ENCODE measurements around the gene FADS2.

The FADS2 gene

DNA sequence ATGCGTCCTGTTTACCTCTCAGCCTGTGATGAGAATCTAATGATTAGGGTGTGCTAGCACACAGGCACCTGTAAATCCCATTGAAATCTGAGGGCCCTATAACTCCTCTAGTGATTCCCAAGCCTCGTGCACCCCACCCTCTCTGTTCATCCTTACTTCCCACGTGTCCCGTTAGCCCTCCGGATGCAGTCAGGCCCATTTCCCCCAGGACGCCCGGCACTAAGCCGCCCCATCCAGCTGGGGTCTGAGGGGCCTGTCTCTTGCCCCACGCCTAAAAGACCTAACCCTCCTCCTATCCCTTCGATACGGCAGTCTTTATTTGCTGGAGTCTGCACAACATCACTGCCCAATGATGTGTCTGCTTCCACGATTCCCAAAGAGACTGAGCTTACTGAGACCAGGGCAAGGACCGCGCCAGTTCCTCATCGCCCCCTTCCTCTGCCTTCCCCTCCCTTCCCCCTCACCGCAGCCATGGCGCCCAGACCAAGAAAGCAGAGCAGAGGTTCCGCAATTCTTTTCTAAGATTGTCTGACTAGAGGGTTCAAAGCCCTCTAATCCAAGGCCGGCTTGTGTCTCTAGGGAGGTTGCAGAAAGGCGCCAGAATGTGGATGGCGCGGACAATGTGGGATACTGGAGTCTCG is 1.1 kb upstream of the FADS2 start:
- DNase-seq (ENCODE audit: low spot score): no peak

DNA sequence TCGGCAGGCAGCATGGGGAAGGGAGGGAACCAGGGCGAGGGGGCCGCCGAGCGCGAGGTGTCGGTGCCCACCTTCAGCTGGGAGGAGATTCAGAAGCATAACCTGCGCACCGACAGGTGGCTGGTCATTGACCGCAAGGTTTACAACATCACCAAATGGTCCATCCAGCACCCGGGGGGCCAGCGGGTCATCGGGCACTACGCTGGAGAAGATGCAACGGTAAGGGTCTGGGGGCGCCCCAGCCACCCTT is 204 bp downstream of the FADS2 start:
- DNase-seq (ENCODE audit: low spot score): no peak

DNA sequence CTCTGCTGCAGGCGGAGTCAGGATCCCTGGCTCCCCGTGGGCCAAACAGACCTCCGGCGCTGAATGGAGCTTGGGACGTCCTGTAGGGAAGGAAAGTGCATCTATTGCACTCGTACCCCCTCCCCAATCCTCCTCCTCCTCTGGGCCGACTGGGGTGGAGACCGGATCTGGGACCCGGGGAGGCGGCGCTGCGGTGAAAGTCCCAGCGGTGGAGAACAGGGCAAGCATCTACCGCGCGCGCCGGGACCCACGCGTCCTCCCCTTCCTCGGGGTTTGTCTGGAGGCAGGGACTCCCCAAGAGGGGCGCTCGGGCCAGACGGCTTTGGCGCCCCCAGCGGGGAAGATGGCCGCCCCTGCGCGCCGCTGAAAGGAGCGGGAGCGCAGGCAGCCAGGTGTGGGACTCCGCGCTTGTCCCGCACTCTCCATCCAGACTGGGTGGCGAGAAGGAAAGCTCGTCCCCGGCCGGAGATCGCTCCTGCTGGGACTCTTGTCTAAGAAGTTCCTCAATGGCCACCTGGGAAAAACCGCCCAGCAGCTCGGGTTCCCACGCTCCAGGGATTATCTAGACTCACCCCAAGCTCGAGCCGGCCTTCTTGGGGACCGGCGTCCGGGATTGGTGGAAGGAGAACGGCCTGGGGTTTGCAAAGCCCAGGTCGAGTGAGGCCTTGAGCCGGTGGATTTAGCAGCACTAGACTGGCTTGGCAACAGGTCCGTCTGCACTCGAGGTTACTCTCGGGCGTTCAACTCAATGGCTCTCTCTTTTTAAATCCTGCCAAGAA is 718 bp downstream of the FADS2 start:
- no peak for DNase-seq (ENCODE audit: low spot score)

DNA sequence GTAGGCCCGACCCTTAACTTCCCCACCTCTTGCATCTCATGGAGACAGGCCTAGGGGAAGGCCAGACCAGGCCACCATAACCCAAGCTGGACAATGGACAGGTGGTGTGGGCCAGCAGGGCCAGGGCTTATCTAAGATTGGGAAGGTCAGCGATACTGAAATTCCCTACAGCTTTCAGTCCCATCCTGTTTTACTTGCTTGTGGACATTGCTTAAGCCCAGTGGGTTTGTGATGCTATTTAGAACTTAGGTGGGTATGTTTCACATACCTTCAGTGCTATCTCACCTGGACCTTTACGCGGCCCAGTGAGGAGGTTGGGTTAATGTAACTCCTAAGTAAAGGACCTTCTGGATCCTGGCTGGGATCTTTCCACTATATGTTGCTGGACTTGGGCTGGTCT is 1.7 kb downstream of the FADS2 start:
- no peak for DNase-seq (ENCODE audit: low spot score)

DNA sequence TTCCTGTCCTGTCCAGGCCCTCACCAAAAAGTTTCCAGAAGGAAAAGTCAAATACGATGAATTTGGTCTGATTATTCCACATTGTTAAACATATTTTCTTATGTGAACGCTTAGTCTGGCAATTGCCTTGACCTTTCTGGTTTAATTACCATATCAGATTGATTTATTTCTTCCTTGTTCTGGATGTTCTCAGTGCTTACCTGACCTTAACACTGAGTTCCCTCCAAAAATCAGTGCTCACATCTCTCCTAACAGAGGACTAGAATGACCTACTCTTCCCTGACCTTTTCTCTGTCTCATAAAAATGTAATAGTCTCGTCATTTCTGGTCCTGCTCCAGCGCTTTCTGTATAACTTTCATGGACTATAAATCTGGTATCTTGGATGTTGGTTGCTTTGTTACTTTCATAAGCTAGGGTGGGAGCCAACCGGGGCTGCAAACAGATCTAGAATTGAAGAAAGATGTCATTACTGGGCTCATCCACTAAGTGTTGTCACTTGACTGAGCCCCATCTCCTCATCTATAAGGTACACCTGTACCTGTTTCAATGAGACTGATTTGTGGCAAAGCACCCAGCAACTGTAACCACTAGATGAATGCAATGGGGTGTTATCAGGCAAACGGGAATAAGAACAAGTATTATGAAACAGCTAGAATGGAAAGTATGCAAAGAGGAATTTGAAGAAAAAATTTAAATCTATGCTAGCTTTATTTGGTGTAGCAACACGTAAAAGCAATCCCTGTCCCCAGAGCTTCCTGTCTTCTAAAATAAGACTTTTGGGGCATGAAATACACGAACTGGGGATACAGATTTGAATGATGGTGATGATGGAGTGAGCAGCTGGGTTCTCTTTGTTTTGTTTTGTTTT is 2.4 kb downstream of the FADS2 start:
- DNase-seq (ENCODE audit: low spot score): no peak

DNA sequence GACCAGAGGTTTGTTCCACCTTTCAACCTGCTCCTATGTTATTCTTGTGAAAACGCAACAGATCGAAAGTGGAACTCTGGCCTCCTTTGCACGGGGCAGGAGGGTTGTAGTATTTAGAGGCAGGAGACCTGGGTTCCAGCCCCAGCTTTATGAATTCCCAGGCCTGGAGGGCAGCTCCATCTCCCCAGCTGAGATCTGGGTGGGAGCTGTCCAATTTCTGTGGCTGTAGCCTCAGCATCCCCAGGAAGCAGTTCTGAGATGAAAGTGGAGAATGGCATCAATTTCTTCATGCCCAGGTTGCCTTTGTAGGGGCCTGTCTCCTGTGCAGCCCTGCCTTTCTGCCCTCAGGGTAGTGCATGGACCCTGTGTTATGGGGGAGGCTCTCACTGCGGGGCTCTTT is 4.1 kb downstream of the FADS2 start:
- no peak for DNase-seq (ENCODE audit: low spot score)

DNA sequence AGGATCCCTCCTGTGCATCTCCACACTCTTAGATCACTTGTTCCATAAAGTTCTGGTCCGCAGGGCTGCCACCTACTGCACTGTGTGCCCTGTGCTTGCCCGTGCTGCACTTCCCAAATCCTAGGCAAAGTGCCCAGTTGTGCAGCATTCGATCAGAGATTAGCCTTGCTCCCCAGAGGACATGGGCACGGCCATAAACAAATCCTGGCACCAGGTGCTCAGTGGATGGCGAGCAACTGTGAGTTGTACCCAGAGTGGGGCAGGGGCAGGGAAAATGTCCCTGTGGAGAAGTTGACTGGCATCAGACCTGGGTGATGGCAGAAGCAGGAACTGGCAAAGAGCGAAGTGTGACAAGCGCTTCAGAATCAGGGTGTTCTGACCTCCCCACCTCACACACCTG is 4.7 kb downstream of the FADS2 start:
- no peak for DNase-seq (ENCODE audit: low spot score)

DNA sequence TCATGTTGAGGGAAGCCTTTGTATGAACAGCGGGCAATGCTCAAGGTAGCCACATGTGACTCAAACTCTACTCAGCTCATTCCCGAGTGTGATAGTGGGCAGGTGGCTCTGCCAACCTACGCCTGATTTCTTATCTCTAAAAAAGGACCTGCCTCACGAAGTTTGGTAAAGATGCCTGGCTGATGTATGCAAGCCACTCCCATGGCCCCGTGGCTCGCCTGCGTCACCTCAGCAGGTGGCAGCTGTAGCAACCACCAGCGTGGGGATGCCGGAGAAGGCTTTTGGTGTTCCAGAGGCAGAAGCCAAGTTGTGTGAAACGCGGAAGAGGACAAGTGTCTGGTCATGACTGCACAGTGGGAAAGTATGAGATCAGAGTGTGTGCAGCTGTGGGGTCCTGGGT is 5.4 kb downstream of the FADS2 start:
- DNase-seq (ENCODE audit: low spot score): no peak

DNA sequence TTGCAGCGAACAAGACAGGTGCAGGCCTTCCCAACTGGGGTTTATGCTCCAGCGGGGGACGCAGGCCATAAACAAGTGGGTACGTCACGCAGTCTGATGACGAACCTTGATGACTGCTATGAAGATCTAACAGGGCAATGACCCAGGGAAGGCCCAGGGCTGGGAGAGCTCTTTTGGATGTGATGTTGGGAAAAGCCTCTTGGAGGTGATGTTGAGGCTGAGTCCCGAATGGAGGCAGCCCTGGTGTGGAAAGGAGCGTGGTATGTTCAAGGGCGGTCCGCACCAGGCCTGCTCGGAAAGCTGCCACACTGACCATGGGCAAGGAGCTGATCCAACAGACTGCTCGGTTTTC is 5.8 kb downstream of the FADS2 start:
- DNase-seq (ENCODE audit: low spot score): no peak

DNA sequence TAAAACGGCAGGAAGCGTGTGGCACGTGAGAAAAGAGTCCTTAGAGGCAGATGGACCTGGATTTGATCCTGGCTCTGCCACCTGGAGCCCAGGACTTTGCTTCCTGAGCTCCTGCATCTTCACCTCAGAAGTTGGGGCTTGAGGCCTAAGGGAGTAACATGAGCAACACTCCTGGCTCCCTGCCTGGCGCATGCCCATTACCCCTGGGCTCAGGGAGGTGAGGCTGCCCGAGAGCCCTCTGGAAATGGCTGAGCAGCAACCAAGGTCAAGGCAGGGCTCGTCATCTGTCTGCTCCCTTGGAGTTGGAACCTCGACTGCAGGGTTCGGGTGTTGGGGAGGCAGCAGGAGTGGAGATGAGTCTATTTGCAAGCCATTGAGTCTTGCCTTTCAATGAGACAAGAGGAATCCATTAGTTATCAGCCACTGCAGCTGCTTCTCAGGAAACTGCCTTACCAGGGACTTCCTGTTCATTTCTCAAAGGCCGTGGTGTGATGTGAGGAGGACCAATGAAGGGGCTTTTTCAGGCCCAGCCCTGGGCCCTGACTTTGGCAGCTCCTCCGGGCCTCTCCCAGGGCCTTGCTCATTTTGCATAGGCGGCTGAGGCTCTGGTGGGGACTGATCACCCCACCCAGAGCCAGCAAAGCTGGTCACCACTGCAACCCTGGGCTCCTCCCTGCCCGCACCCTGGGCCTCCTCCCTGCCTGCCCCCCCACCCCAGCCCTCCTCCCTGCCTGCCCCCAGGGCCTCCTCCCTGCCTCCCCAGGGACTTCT is 6.4 kb downstream of the FADS2 start:
- DNase-seq (ENCODE audit: low spot score): peak; percentile 45

DNA sequence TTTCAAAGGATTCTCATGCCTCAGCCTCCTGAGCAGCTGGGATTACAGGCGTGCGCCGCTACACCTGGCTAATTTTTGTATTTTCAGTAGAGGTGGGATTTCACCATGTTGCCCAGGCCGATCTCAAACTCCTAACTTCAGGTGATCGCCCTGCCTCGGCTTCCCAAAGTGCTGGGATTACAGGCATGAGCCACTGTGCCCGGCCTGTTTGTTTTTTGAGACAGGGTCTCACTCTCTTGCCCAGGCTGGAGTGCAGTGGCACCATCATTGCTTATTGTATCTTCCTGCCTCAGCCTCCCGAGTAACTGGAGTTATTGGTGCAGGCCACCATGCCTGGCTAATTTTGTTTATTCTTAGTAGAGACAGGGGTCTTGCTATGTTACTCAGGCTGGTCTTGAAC is 8.1 kb downstream of the FADS2 start:
- DNase-seq (ENCODE audit: low spot score): no peak

DNA sequence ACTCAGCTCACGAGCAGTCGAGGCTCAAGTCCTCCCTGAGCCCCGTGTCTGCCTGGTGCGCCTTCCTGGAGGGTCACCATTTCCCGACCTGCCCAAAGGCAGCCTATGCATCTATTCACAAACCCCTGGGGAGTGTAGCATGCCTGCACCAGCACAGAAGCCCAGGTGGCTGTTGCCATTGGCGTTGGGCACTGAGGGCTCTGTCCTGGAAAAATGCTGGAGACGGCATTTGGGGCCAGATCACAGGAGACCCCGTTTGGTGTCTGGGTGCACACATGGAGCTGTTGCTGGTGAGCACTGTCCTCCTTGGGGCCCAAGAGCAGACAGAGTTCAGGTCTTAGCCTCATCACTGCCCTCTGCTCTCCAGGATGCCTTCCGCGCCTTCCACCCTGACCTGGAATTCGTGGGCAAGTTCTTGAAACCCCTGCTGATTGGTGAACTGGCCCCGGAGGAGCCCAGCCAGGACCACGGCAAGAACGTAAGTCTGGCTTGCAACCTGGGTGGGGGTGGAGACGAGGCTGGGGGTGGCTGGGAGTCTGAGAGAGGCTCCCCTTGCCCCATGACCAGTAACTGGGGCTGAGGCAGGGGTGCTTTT is 9.4 kb downstream of the FADS2 start:
- no peak for DNase-seq (ENCODE audit: low spot score)

DNA sequence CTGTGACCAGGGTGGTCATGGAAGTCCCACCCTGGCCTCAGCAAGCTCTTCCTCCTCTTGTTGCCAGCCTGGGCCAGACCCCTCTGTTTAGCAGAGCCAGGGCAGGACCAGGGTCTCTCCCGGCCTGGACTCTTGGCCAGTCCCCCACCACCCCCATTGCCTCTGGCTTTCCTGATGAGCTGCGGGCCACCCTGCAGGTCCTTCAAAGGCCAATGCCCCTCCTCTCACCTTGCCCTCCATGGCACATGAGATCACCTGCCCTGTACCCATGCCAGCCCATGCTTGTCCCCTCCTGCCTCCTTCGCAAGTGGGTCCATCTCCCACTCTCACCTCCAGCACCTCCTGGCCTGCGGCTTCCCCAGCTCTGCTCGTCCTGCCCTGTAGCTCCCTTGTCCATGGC is 10.4 kb downstream of the FADS2 start:
- DNase-seq (ENCODE audit: low spot score): no peak

DNA sequence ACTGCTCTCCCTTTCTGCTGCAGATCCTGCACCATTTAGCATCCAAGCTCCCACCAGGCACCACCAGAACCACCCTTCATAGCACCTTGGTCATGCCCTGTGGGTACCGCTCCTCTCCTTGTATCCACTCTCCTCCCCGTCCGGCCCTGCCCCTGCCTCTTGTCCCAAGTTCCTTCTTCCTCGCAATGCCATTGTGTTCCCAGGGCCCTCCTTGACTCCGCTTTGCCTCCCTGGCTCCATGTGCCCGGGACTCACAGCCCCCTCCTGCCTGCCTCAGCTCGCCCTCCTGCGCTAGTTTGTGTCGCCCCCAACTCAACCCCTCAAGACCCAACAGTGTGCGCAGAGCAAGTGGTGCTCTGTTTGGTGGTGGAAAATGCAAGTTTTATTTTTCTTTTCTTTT is 10.8 kb downstream of the FADS2 start:
- no peak for DNase-seq (ENCODE audit: low spot score)

DNA sequence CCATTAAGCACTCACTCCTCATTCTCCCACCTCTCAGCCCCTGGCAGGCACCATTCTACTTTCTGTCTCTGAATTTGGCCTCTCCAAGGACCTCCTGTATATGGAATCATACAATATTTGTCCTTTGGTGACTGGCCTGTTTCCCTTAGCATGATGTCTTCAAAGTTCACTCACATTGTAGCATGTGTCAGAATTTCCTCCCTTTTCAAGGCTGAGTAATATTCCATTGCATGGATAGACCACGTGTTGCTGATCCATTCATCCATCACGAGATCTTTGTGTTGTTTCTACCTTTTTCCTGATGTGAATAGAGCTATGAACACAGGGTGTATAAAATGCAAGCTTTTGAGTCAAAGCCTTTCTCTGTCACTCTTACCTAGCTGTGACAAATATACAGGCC is 11.6 kb downstream of the FADS2 start:
- DNase-seq (ENCODE audit: low spot score): no peak

DNA sequence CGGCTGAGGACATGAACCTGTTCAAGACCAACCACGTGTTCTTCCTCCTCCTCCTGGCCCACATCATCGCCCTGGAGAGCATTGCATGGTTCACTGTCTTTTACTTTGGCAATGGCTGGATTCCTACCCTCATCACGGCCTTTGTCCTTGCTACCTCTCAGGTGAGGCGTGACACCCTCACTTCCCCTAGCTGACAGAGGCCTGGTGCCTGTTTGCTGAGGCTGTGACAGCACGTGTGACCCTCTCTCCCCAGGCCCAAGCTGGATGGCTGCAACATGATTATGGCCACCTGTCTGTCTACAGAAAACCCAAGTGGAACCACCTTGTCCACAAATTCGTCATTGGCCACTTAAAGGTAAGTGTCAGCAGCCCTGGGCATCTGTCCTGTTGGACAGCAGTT is 12.3 kb downstream of the FADS2 start:
- no peak for DNase-seq (ENCODE audit: low spot score)

DNA sequence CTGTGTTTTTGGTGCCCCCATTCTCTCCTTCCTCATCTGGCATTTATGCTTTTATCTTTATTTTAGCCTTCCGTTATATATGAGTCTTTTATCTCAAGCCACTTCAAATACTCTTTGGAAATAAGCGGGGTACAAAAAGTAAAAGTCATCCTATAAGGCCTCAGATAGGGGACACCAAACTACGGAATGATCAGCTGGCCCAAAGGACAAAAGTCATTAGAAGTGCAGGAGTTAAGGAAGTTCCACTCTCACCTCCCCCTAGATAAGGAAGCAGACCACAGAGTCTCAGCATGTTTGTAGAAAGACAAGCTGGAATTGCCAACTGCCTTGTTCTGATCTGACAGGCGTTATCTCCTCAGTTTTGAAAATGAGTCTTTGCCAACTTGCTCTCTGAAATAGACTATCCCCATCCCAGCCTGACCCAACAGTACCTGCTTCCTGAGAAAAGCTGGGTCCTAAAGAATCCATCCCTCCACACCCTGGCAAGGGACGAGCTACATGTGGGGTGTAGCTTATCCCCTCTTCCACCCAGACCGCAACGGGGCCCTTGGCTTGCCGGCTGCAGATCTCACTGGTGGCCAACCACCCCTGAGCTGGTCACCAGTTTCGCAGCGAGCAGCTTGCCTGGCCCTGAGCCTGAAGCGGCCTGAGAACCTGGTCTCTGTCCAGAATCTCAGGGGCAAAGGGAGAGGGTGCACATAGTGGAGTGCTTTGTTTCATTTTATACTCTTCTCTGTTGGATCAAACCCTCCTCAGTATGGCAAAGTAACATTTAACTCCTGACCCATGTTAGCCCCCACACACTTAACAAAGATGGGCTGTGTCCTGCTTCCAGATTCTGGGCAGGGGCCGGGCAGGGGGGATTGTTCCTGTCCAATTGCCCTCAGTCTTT is 13.8 kb downstream of the FADS2 start:
- DNase-seq (ENCODE audit: low spot score): no peak

DNA sequence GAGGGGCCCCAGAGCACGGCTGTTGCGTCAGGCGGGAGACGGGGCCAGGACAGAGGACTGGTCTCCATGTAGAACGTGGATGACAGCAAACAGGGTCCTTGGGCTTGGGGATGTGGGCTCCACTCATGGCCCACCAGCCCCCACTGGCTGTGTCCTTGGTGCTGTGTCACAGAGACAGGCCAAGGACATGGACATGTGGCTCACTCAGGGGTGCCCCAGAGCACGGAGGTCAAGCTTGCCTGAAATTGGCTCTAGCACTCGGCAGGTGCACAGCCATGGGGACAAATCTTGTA is 14.4 kb downstream of the FADS2 start:
- DNase-seq (ENCODE audit: low spot score): no peak

DNA sequence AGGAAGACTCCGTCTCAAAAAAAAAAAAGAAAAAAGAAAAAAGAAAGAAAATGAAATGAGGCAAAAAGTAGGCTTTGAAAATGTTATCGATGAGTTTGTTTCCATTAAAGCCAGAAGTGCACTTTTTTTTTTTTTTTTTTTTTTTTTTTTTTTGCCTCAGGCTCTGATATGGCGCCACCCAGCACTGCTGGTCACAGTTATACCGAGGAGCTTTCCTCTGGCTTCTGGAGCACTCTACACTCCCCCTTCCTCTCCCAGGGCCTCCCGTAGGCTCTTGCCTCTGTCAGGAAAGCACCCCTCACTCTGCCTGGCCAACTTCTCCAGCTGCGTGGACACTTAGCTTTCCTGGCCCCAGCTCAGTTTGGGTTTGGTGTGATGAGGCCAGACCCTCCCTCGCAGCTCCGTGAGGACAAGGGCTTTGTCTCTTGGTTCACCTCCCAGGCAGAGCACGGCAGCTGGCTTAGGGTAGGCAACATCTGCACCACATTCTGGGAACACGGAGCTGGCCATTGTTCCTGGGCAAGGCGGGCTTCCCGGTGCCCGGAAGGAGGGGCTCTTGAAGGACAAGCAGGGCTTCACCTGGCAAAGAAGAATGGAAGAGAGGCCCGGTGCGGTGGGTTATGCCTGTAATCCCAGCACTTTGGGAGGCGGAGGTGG is 16.9 kb downstream of the FADS2 start:
- DNase-seq (ENCODE audit: low spot score): no peak

DNA sequence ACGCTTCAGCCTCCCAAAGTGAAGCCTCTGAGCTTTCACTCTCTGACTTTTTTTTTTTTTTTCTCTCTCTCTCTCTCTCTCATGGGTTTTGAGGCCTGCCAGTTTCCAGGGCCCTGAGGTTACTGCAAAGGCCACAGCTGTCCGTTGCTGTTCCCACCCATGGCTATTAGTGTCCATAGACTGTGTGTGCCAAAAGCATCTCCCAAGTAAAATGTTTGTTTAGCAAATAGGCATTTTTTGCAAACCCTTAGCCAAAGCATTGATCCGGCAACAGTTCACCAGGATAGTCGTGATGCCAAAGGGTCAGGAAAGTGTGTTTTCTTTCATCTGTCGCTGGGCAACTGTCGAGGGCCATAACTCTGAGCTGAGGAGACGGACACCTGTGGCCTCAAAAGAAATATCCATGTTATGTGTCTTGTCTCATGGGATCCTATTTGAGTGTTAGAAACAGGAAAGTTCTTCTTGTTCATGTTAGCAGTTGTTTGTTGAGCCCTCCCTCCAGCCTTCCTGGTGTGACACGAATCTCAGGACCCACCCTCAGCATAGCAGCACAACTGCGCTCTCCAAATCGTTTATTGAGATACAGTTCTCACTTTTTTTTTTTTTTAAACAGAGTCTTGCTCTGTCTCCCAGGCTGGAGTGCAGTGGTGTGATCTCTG is 18.4 kb downstream of the FADS2 start:
- DNase-seq (ENCODE audit: low spot score): no peak

All from CD4-positive, alpha-beta T cell treated with Interleukin-2 at 100 ng/mL for 4 hours (primary cell).